K562 (cell line): Measurements from ENCODE around the gene FBXW7. TPM values are rescaled to one million over a fixed set of nuclear protein-coding genes. Genes with fewer than 3 reads are reported as not detected.

Source experiments
- ATAC-seq: fragments of 200-7000 bp; cut with Tn5 transposase; 3 replicates; pipeline ENCODE4 v1.9.1; 2020; ENCODE audit warnings: moderate library complexity
- BruUV-seq: library from RNA; stranded (reverse); fragments of 400-500 nt; replicated peaks from 2 replicates; lab custom pipeline; 2021; lab: Mats Ljungman, UMichigan
- CTCF ChIA-PET: fragments of 300-600 bp; formaldehyde crosslinking; extraction: SDS; loops from one replicate; lab custom pipeline; 2021; ENCODE audit warnings: low intra/inter-chr PET ratio; lab: Yijun Ruan, JAX
- POLR2A ChIA-PET: fragments of 300-600, 350-650 bp; sonication (Branson Sonifier 250); formaldehyde crosslinking; extraction: SDS; loops from one replicate; lab custom pipeline; 2021; ENCODE audit warnings: antibody characterized with exemption, inconsistent platforms; lab: Yijun Ruan, JAX
- DNase-seq, 4 experiments: peaks; one replicate each; pipeline versions ENCODE4 v3.0.0 to v3.0.0-alpha.2; 2011 to 2018; ENCODE audit warnings: low spot score in 3 of 4, mixed read lengths in 3 of 4; ENCODE audit errors: extremely low read depth in 1 of 4
- FAIRE-seq: peaks from 2 replicates; lab custom pipeline; 2011; peaks lifted over from hg19 to GRCh38; lab: Jason Lieb, UNC
- H2AFZ ChIP-seq: 2 replicates; pipeline ENCODE4 v1.6.0; 2011; ENCODE audit warnings: low read depth, low read length, control low read depth, inconsistent platforms
- H3K27ac ChIP-seq: fragments of 200-600 bp; 3 replicates; pipeline ENCODE4 v1.8.0; 2011; ENCODE audit warnings: low read depth, mild to moderate bottlenecking, control low read depth, inconsistent platforms, low read length, moderate library complexity, mixed read lengths; ENCODE audit errors: extremely low read depth
- H3K27me3 ChIP-seq, 2 experiments: fragments of 300-600 bp in 1 of 2; 2 replicates in 1 of 2; 3 replicates in 1 of 2; pipeline versions ENCODE4 v1.6.0 to v1.8.0; 2011; ENCODE audit warnings: inconsistent platforms in 2 of 2, low read length in 2 of 2, mild to moderate bottlenecking in 1 of 2, mixed read lengths in 1 of 2, moderate library complexity in 1 of 2; ENCODE audit not compliant: control insufficient read depth in 2 of 2, insufficient read depth in 2 of 2
- H3K36me3 ChIP-seq: fragments of 300-600 bp; 3 replicates; pipeline ENCODE4 v1.8.0; 2011; ENCODE audit warnings: mild to moderate bottlenecking, low read length, inconsistent platforms; ENCODE audit not compliant: control insufficient read depth, insufficient read depth
- H3K4me1 ChIP-seq, 2 experiments: fragments of 200-600 bp in 1 of 2; replicated peaks in 1 of 2; 2 replicates in 1 of 2; 3 replicates in 1 of 2; pipeline versions ENCODE4 v1.5.1 to v1.8.0; 2011; ENCODE audit warnings: inconsistent platforms in 2 of 2, low read length in 2 of 2, mild to moderate bottlenecking in 1 of 2, mixed read lengths in 1 of 2, moderate library complexity in 1 of 2; ENCODE audit not compliant: control insufficient read depth in 2 of 2, insufficient read depth in 2 of 2
- H3K4me2 ChIP-seq: 2 replicates; pipeline ENCODE4 v1.6.1; 2011; ENCODE audit warnings: low read length, control low read depth, inconsistent platforms, mixed read lengths; ENCODE audit not compliant: insufficient read depth
- H3K4me3 ChIP-seq: fragments of 200-600 bp; sonication (generic), shearing (Covaris generic); 2 replicates; pipeline ENCODE4 v1.5.1; 2016; ENCODE audit warnings: control low read depth, inconsistent platforms
- H3K79me2 ChIP-seq: fragments of 200-600 bp; 3 replicates; pipeline ENCODE4 v1.8.0; 2011; ENCODE audit warnings: low read length, inconsistent platforms; ENCODE audit not compliant: control insufficient read depth, insufficient read depth
- H3K9ac ChIP-seq, 2 experiments: 2 replicates each; pipeline versions ENCODE4 v1.6.0 to v1.6.1; 2011; ENCODE audit warnings: low read depth in 2 of 2, low read length in 2 of 2, control low read depth in 1 of 2, inconsistent platforms in 1 of 2, mild to moderate bottlenecking in 1 of 2, mixed read lengths in 1 of 2; ENCODE audit not compliant: insufficient read depth in 1 of 2
- H3K9me1 ChIP-seq: one replicate; pipeline ENCODE4 v1.6.0; 2011; ENCODE audit warnings: inconsistent platforms, mild to moderate bottlenecking, low read length, moderate library complexity; ENCODE audit not compliant: control insufficient read depth, insufficient read depth
- H3K9me3 ChIP-seq: replicated peaks from 2 replicates; pipeline ENCODE4 v1.5.1; 2011; ENCODE audit warnings: low read depth, low read length, inconsistent platforms; ENCODE audit not compliant: control insufficient read depth, insufficient read depth
- H4K20me1 ChIP-seq: replicated peaks from 2 replicates; pipeline ENCODE4 v1.6.1; 2011; ENCODE audit warnings: low read length, inconsistent platforms, mixed read lengths; ENCODE audit not compliant: control insufficient read depth, insufficient read depth
- ATF4 ChIP-seq: fragments of 450-650 bp; formaldehyde crosslinking; IDR thresholded peaks from 2 replicates; pipeline ENCODE4 v1.4.0; 2022; ENCODE audit warnings: mild to moderate bottlenecking, moderate library complexity
- ELK3 ChIP-seq: fragments of 450-650 bp; formaldehyde crosslinking; IDR thresholded peaks from 2 replicates; pipeline ENCODE4 v1.4.0; 2020; ENCODE audit warnings: mild to moderate bottlenecking
- ERF ChIP-seq: fragments of 450-650 bp; formaldehyde crosslinking; IDR thresholded peaks from 2 replicates; pipeline ENCODE4 v1.4.0; 2020; ENCODE audit warnings: mild to moderate bottlenecking, mixed read lengths
- ETS1 ChIP-seq: conservative IDR thresholded peaks from 2 replicates; pipeline ENCODE4 v1.6.1; 2011; ENCODE audit warnings: low read depth, mild to moderate bottlenecking, low read length; ENCODE audit not compliant: control insufficient read depth
- GTF2B ChIP-seq: IDR thresholded peaks from 2 replicates; pipeline ENCODE4 v1.6.1; 2011; ENCODE audit not compliant: insufficient read length; ENCODE audit errors: extremely low read depth
- MCM5 ChIP-seq: fragments of 450-650 bp; IDR thresholded peaks from 2 replicates; pipeline ENCODE4 v1.6.1; 2016; ENCODE audit warnings: low read depth
- MCM7 ChIP-seq, 2 experiments: fragments of 450-650 bp; IDR thresholded peaks; 2 replicates each; pipeline ENCODE4 v1.6.1; 2016 to 2018
- NFIC ChIP-seq: fragments of 450-650 bp; IDR thresholded peaks from 2 replicates; pipeline ENCODE4 v1.6.1; 2017; ENCODE audit warnings: mild to moderate bottlenecking, inconsistent platforms
- NR2F6 ChIP-seq: fragments of 450-650 bp; formaldehyde crosslinking; IDR thresholded peaks from 2 replicates; pipeline ENCODE4 v1.4.0; 2020; ENCODE audit warnings: mild to moderate bottlenecking
- POU5F1 ChIP-seq: fragments of 150-350 bp; IDR thresholded peaks from 2 replicates; pipeline ENCODE4 v1.6.1; 2014; ENCODE audit warnings: borderline replicate concordance, low read length, low read depth, mild to moderate bottlenecking; ENCODE audit not compliant: partially characterized antibody
- SREBF1 ChIP-seq: fragments of 150-350 bp; IDR thresholded peaks from 2 replicates; pipeline ENCODE4 v1.6.1; 2014; ENCODE audit warnings: antibody characterized with exemption, low read depth, low read length, borderline replicate concordance
- TRIM28 ChIP-seq: fragments of 450-650 bp; IDR thresholded peaks from 2 replicates; pipeline ENCODE4 v1.6.1; 2017
- USF1 ChIP-seq: sonication (generic); formaldehyde crosslinking; IDR thresholded peaks from 2 replicates; pipeline ENCODE4 v1.9.0; 2022; ENCODE audit warnings: mild to moderate bottlenecking, missing genetic modification reagents
- ZBTB43 ChIP-seq: sonication (generic); formaldehyde crosslinking; IDR thresholded peaks from 2 replicates; pipeline ENCODE4 v1.8.0; 2023; ENCODE audit warnings: mild to moderate bottlenecking, missing genetic modification reagents
- ZBTB7A ChIP-seq: IDR thresholded peaks from 2 replicates; pipeline ENCODE4 v1.6.1; 2011; ENCODE audit warnings: low read depth, mild to moderate bottlenecking, low read length, moderate library complexity, borderline replicate concordance; ENCODE audit not compliant: control insufficient read depth
- ZNF12 ChIP-seq: sonication (generic); formaldehyde crosslinking; IDR thresholded peaks from 2 replicates; pipeline ENCODE4 v1.4.0; 2020; ENCODE audit warnings: mild to moderate bottlenecking, missing genetic modification reagents
- ZNF551 ChIP-seq: fragments of 250-450 bp; sonication (Bioruptor Pico); IDR thresholded peaks from 2 replicates; pipeline ENCODE4 v1.5.0; 2021; ENCODE audit warnings: mild to moderate bottlenecking, moderate library complexity
- ZNF57 ChIP-seq: fragments of 450-650 bp; formaldehyde crosslinking; IDR thresholded peaks from 2 replicates; pipeline ENCODE4 v1.4.0; 2020; ENCODE audit warnings: mild to moderate bottlenecking, moderate library complexity
- WGBS: fragments of 100-300 bp; shearing (Covaris generic); methylation state at CpG from one replicate; pipeline ENCODE4 v1.1.6; 2016; ENCODE audit warnings: low coverage, mixed read lengths; ENCODE audit not compliant: insufficient coverage; ENCODE audit errors: missing lambda C conversion rate; 5-methylcytosine and 5-hydroxymethylcytosine counted together
- in situ Hi-C: fragments of 300-500 bp; cut with MboI; formaldehyde crosslinking; loops from 4 replicates; pipeline ENCODE4 v1.15.0; 2018; ENCODE audit warnings: inconsistent platforms, mixed read lengths
- intact Hi-C: fragments of 100-400 bp; cut with micrococcal nuclease; formaldehyde crosslinking; loops from 2 replicates; pipeline ENCODE4 v1.14.2; 2022
- polyA plus RNA-seq, 8 experiments: library from polyadenylated mRNA; depleted of rRNA in 4 of 8; stranded (reverse) in 5 of 8; unstranded in 3 of 8; fragments of >200 nt; fragmentation: Nextera tagmentation in 2 of 8; fragmentation: Illumina TruSeq in 1 of 8; extraction: Ambion mirVana in 2 of 8; extraction: Trizol in 1 of 8; gene quantifications; 2 replicates each; pipeline versions ENCODE4 v1.2.1 to v1.2.3, GENCODE V29; 2011 to 2014; ENCODE audit warnings: inconsistent platforms in 1 of 8, missing spikeins in 1 of 8
- total RNA-seq, 7 experiments: library from RNA; depleted of rRNA in 6 of 7; stranded (reverse); fragments of >200 nt in 6 of 7; fragmentation: Illumina TruSeq in 2 of 7; extraction: Trizol in 2 of 7; gene quantifications; 2 replicates each; pipeline versions ENCODE4 v1.2.1 to v1.2.3, GENCODE V29; 2011 to 2021; ENCODE audit warnings: low replicate concordance in 1 of 7

Gene FBXW7
- total and polyA plus RNA-seq, 9 of the 15 experiments (the other 6 are each of a cell fraction or from before 2014, with no cell fraction given): 6.8 to 44.2 (median 16.4) TPM

GRCh38 chr4:152443859-152444258 is 92.0 kb downstream of the FBXW7 start (continued):
- TF ChIP-seq ERF (CRISPR knock-in tag) (no peak), MCM5 (no peak), USF1 (CRISPR knock-in tag) (no peak), NR2F6 (no peak), ELK3 (CRISPR knock-in tag) (no peak), NFIC (no peak)

GRCh38 chr4:152437561-152437960 is 98.3 kb downstream of the FBXW7 start:
- peaks cover 6% of the 10 kb centered on the region for H3K79me2 ChIP-seq
- H2AFZ ChIP-seq: no peak overlapping the region
- POLR2A ChIA-PET: no interaction called here
- H4K20me1 ChIP-seq: no peaks in the 10 kb centered on the region
- no peaks in the 10 kb centered on the region for H3K27me3 ChIP-seq
- DNase-seq (no peak), ATAC-seq (no peak), FAIRE-seq (no peak)
- H3K27ac ChIP-seq: no peak overlapping the region
- 79% methylated on average over 7 of the region's 7 CpGs for WGBS
- BruUV-seq: no TSS peak
- no peak overlapping the region for H3K9ac ChIP-seq
- no peaks in the 10 kb centered on the region for H3K36me3 ChIP-seq
- H3K4me3 ChIP-seq: no peak overlapping the region
- H3K9me1 ChIP-seq: no peaks in the 10 kb centered on the region
- H3K4me1 ChIP-seq: no peaks in the 10 kb centered on the region
- CTCF ChIA-PET: no interaction called here
- H3K9me3 ChIP-seq: no peaks in the 10 kb centered on the region
- in situ Hi-C loops: no loop called here
- no peak overlapping the region for H3K4me2 ChIP-seq
- intact Hi-C loops: no loop called here
- TF ChIP-seq ETS1: no peak
- no peak for TF ChIP-seq GTF2B
- TF ChIP-seq POU5F1: no peak
- no peak for TF ChIP-seq ATF4 (CRISPR knock-in tag)
- TF ChIP-seq ZBTB43 (CRISPR knock-in tag): no peak
- TF ChIP-seq ZBTB7A: no peak
- TF ChIP-seq ZNF57 (CRISPR knock-in tag): no peak
- TF ChIP-seq SREBF1: no peak
- TF ChIP-seq ZNF12: no peak
- no peak for TF ChIP-seq MCM7 (IDR thresholded peaks at IDR 0.05)
- TF ChIP-seq TRIM28: no peak
- TF ChIP-seq ZNF551 (CRISPR knock-in tag): no peak
